ENCODE results near the gene FAM83G. TPM values are rescaled to one million over a fixed set of nuclear protein-coding genes. Genes with fewer than 3 reads are reported as not detected.

The FAM83G gene
- total RNA-seq, 1 experiment from 2014 or later: 21.5 TPM

GRCh38 chr17:18949566-18949965 lies 55.0 kb downstream of the FAM83G start:
- DNase-seq: no peak
- H3K36me3 Mint-ChIP-seq (ENCODE audit: insufficient read depth, unreplicated experiment): peaks cover 13% of the 10 kb centered on the region

GRCh38 chr17:18948476-18949006 lies 56.0 kb downstream of the FAM83G start:
- no peak for TF ChIP-seq CTCF (IDR thresholded peaks at IDR 0.05; ENCODE audit: unreplicated experiment)
- CTCF ChIA-PET: interaction anchor here (1.2 kb wide), 1 partner anchor 13 kb away, joined by 3 read pairs; no protein-coding TSS in a partner anchor
- peaks cover 13% of the 10 kb centered on the region for H3K36me3 Mint-ChIP-seq (ENCODE audit: insufficient read depth, unreplicated experiment)
- H3K4me3 Mint-ChIP-seq (ENCODE audit: low read depth, unreplicated experiment): no peak overlapping the region
- H3K4me1 Mint-ChIP-seq (ENCODE audit: low read depth, unreplicated experiment): peaks cover 18% of the 10 kb centered on the region
- peaks cover 8% of the 10 kb centered on the region for H3K27me3 Mint-ChIP-seq (ENCODE audit: unreplicated experiment)
- intact Hi-C loops (cut with micrococcal nuclease; ENCODE audit: unreplicated experiment): no loop called here
- DNase-seq: no peak
- H3K9me3 Mint-ChIP-seq (ENCODE audit: low read depth, unreplicated experiment): no peaks in the 10 kb centered on the region
- no TSS peak for BruUV-seq (replicated peaks)
- H3K27ac Mint-ChIP-seq (ENCODE audit: unreplicated experiment): no peak overlapping the region

More at GRCh38 chr17:18949566-18949965, 55.0 kb downstream of the FAM83G start:
- H3K27ac Mint-ChIP-seq (ENCODE audit: unreplicated experiment): no peak overlapping the region
- H3K27me3 Mint-ChIP-seq (ENCODE audit: unreplicated experiment): peaks cover 8% of the 10 kb centered on the region
- no TSS peak for BruUV-seq (replicated peaks)
- intact Hi-C loops (cut with micrococcal nuclease; ENCODE audit: unreplicated experiment): no loop called here
- no peak overlapping the region for H3K4me3 Mint-ChIP-seq (ENCODE audit: low read depth, unreplicated experiment)
- H3K4me1 Mint-ChIP-seq (ENCODE audit: low read depth, unreplicated experiment): peaks cover 18% of the 10 kb centered on the region
- no peaks in the 10 kb centered on the region for H3K9me3 Mint-ChIP-seq (ENCODE audit: low read depth, unreplicated experiment)
- CTCF ChIA-PET: interaction anchor here (1.2 kb wide), 1 partner anchor 11 kb away, joined by 3 read pairs; no protein-coding TSS in a partner anchor
- TF ChIP-seq CTCF (IDR thresholded peaks at IDR 0.05; ENCODE audit: unreplicated experiment): no peak

GRCh38 chr17:18947866-18948265 lies 56.7 kb downstream of the FAM83G start:
- H3K4me3 Mint-ChIP-seq (ENCODE audit: low read depth, unreplicated experiment): no peak overlapping the region
- intact Hi-C loops (cut with micrococcal nuclease; ENCODE audit: unreplicated experiment): no loop called here
- TF ChIP-seq CTCF (IDR thresholded peaks at IDR 0.05; ENCODE audit: unreplicated experiment): no peak
- no peak overlapping the region for H3K27ac Mint-ChIP-seq (ENCODE audit: unreplicated experiment)
- BruUV-seq (replicated peaks): no TSS peak
- H3K9me3 Mint-ChIP-seq (ENCODE audit: low read depth, unreplicated experiment): no peaks in the 10 kb centered on the region
- H3K27me3 Mint-ChIP-seq (ENCODE audit: unreplicated experiment): peaks cover 8% of the 10 kb centered on the region
- H3K4me1 Mint-ChIP-seq (ENCODE audit: low read depth, unreplicated experiment): peaks cover 18% of the 10 kb centered on the region
- peaks cover 13% of the 10 kb centered on the region for H3K36me3 Mint-ChIP-seq (ENCODE audit: insufficient read depth, unreplicated experiment)
- CTCF ChIA-PET: interaction anchor here (0.6 kb wide), 1 partner anchor 634 kb away, joined by 4 read pairs; no protein-coding TSS in a partner anchor
- no peak for DNase-seq

- Mint-ChIP-seq H3K4me3 (ENCODE audit: low read depth, unreplicated experiment) (no peak overlapping the region), H3K36me3 (ENCODE audit: insufficient read depth, unreplicated experiment) (peaks cover 13% of the 10 kb centered on the region), H3K27me3 (ENCODE audit: unreplicated experiment) (peaks cover 8% of the 10 kb centered on the region), H3K4me1 (ENCODE audit: low read depth, unreplicated experiment) (peaks cover 18% of the 10 kb centered on the region), H3K27ac (ENCODE audit: unreplicated experiment) (no peak overlapping the region), H3K9me3 (ENCODE audit: low read depth, unreplicated experiment) (no peaks in the 10 kb centered on the region)
- no peak for TF ChIP-seq CTCF (IDR thresholded peaks at IDR 0.05; ENCODE audit: unreplicated experiment)
- BruUV-seq (replicated peaks): no TSS peak
- no peak for DNase-seq
- intact Hi-C loops (cut with micrococcal nuclease; ENCODE audit: unreplicated experiment): no loop called here
- CTCF ChIA-PET: interaction anchor here (0.6 kb wide), 1 partner anchor 11 kb away, joined by 6 read pairs; no protein-coding TSS in a partner anchor
Observed at GRCh38 chr17:18946536-18946935, 58.0 kb downstream of the FAM83G start.
